Heart right ventricle (tissue), 16 donors: ENCODE data around the gene NEK2. TPM values are rescaled to one million over a fixed set of nuclear protein-coding genes. Genes with fewer than 3 reads are reported as not detected.
"Not testable (repeated sequence)": the region's sequence is repeated elsewhere in the genome, so short reads cannot be mapped to it uniquely, and the experiment has no call there.

ENCODE experiments used
- ATAC-seq, 8 donors: fragments of 200-7000 bp; cut with Tn5 transposase; one replicate each; pipeline ENCODE4 v1.9.1; 2020; ENCODE audit warnings: mild to moderate bottlenecking in 8 of 8, moderate library complexity in 8 of 8, moderate number of reproducible peaks in 1 of 8
- DNase-seq, 2 donors: peaks; one replicate each; pipeline ENCODE4 v3.0.0-alpha.2; 2020
- H3K27ac ChIP-seq, 10 donors: fragments of 200-600 bp; sonication (generic) in 2 of 10; one replicate each; pipeline versions ENCODE4 v1.5.0 to v1.8.0; 2020 to 2022; ENCODE audit warnings: mild to moderate bottlenecking in 3 of 10
- H3K27me3 ChIP-seq, 7 donors: fragments of 200-600 bp; one replicate each; pipeline ENCODE4 v1.8.0; 2021 to 2022; ENCODE audit warnings: mild to moderate bottlenecking in 2 of 7
- H3K36me3 ChIP-seq, 9 donors: fragments of 200-600 bp; sonication (generic) in 1 of 9; one replicate each; pipeline versions ENCODE4 v1.5.0 to v1.8.0; 2020 to 2022; ENCODE audit warnings: mild to moderate bottlenecking in 2 of 9
- H3K4me1 ChIP-seq, 9 donors: fragments of 200-600 bp; sonication (generic) in 1 of 9; one replicate each; pipeline versions ENCODE4 v1.5.0 to v1.8.0; 2020 to 2022; ENCODE audit warnings: mild to moderate bottlenecking in 4 of 9
- H3K4me3 ChIP-seq, 10 donors: fragments of 200-600 bp; sonication (generic) in 2 of 10; one replicate each; pipeline versions ENCODE4 v1.5.0 to v1.8.0; 2020 to 2022; ENCODE audit warnings: mild to moderate bottlenecking in 7 of 10, moderate library complexity in 2 of 10
- H3K9me3 ChIP-seq, 11 donors: fragments of 200-600 bp in 10 of 11; sonication (generic) in 2 of 11; one replicate each; pipeline versions ENCODE4 v1.5.0 to v1.8.0; 2013 to 2022; ENCODE audit warnings: mild to moderate bottlenecking in 2 of 11, control low read depth in 1 of 11, moderate library complexity in 1 of 11
- CTCF ChIP-seq, 9 donors: fragments of 200-600 bp; sonication (generic) in 2 of 9; IDR thresholded peaks; one replicate each; pipeline versions ENCODE4 v1.5.0 to v1.8.0; 2021 to 2022; ENCODE audit warnings: antibody characterized with exemption in 9 of 9, mild to moderate bottlenecking in 5 of 9, moderate library complexity in 1 of 9
- WGBS, 2 donors: extraction: QIAGEN DNeasy Blood & Tissue Kit; methylation state at CpG; one replicate each; pipeline ENCODE4 v1.1.7; 2013; ENCODE audit warnings: inconsistent platforms in 1 of 2; 5-methylcytosine and 5-hydroxymethylcytosine counted together
- intact Hi-C, 10 donors: fragments of 100-400 bp; cut with DNase I; formaldehyde crosslinking; loops; one replicate each; pipeline versions ENCODE4 v1.11.1 to v1.14.2; 2022
- long read RNA-seq, 3 donors: library from polyadenylated mRNA; unstranded; transcript quantifications; one replicate each; pipeline ENCODE4 v2.0.0, GENCODE V29; 2020 to 2021
- polyA plus RNA-seq, 2 donors: library from polyadenylated mRNA; stranded (reverse); fragments of 200-250 nt; gene quantifications; one replicate each; pipeline ENCODE4 v1.2.3, GENCODE V29; 2013
- total RNA-seq, 10 donors: library from RNA; stranded (reverse); fragmentation: NEBNext Ultra II Directional in 3 of 10; extraction: Animal tissue kit (Norgen Biotek cat#: 25700) in 3 of 10; gene quantifications; one replicate each; pipeline versions ENCODE4 v1.2.1 to v1.2.4, GENCODE V29; 2021 to 2023
- donor health status: Arrhythmogenic right ventricular cardiomyopathy.
- donor health status: ischemic (EF 13 %, LVEDD 7.1; RV severe dilation, severe dysfunction).
- donor health status: healthy with polysubstance abuse.
- donor health status: DM: no; HTN: yes; CAD: no.
- donor health status: DM: no; HTN: no; CAD: no.
- donor health status: ischemic (EF 25% LVEDD 6.9; RV normal size, moderate dysfunction).
- donor health status: ischemic (EF 25% LVEDD 5.7; RV mildly dilated, moderate dysfunction).
- donor health status: healthy.
- donor health status: DM: yes; HTN: yes; CAD: no.
- donor health status: Ischemic cardiomyopathy.
- donor health status: ischemic (EF 35%, LVEDD 5.7; RV mildly dilated, moderate dysfunction).
- donor health status: nonischemic (EF 11% LVEDD 7.7; RV severe dilation, severe dysfunction).
- donor health status: DM: yes; HTN: yes; CAD: no.
- donor health status: PGD.
- donor health status: ischemic (EF 29% LVEDD 5.4; RV normal size, mild dysfunction).
- donor health status: nonischemic (EF 23%, LVEDD 6.1; RV moderate dilation, normal function).

Gene NEK2
- total RNA-seq (1 to 10 TPM in 2 of 10 donors, under 1 TPM in 3, not detected in 5; 0.12 to 2.1 (median 0.23) TPM), polyA plus RNA-seq (under 1 TPM in 1 of 2 donors, not detected in 1; 0.04 TPM)
- long read RNA-seq, donor 1: 0 reads
- long read RNA-seq, donor 2: 0 reads
- long read RNA-seq, donor 3: 0 reads

- DNase-seq (peak; percentile 83 to 90), ATAC-seq (peak; percentile 96 to 99 (median 98))
- peak within 1 kb of the TSS; percentile 34 to 71 (median 58) for H3K4me3 ChIP-seq
- 0% methylated on average over 58 of the region's 58 CpGs for WGBS, 2 donors
- H3K4me1 ChIP-seq: peaks cover 0 to 18% (median 8%) of the 10 kb centered on the region in 9 donors
- intact Hi-C loops: loop anchor here in 2 of 10 donors (10.0 kb wide), 2 partner anchors 359 to 779 kb away; partner anchors contain the start of genes DTL (in 1 of the 2) and INTS7 (in 1 of the 2)
- H3K36me3 ChIP-seq: no peaks in the 10 kb centered on the region
- no peaks in the 10 kb centered on the region for H3K9me3 ChIP-seq
- H3K27ac ChIP-seq: peak within 1 kb of the TSS in 1 of 10 donors; percentile 22
- no peaks in the 10 kb centered on the region for H3K27me3 ChIP-seq
- TF ChIP-seq CTCF (IDR thresholded peaks at IDR 0.05): no peak
These were observed at the start of gene NEK2 for GRCh38 chr1:211675230-211676105. TSS of gene NEK2 (minus strand) at chr1:211675621. CDS start at chr1:211675479, 142 bp downstream.

DNA sequence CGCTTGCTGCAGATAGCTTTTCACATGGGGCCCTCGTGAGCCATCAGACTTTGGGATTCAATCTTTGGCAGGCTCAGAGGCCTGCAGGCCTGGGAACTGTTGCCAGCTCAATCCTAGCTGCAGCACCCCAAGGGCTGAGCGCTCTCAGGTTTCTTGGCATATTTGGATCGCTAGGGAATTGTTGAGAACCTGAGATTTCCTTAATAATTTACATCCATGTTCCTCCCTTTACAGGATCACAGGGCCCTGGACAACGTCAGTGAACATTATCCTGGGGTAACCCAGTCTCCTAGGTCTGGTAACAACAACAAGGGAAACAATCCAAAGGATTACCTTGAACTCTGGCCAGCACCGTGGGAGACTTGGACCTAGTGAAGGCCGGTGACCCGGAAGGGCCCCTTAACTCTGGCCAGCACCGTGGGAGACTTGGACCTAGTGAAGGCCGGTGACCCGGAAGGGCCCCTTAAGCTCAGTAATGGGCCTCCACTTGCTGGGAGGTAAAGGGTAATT is 49.3 kb upstream of the NEK2 start:
- H3K36me3 ChIP-seq: no peaks in the 10 kb centered on the region
- H3K9me3 ChIP-seq: no peaks in the 10 kb centered on the region
- H3K27me3 ChIP-seq: no peaks in the 10 kb centered on the region
- TF ChIP-seq CTCF (IDR thresholded peaks at IDR 0.05): no peak
- DNase-seq: no peak
- peak in 4 of 8 donors; percentile 16 to 33 (median 26) for ATAC-seq
- WGBS, 2 donors: 41 to 44% methylated on average over 11 of the region's 11 CpGs
- H3K4me3 ChIP-seq: no peak overlapping the region
- intact Hi-C loops: no loop called here
- no peak overlapping the region for H3K27ac ChIP-seq
- peaks cover 0 to 6% (median 0%) of the 10 kb centered on the region in 9 donors for H3K4me1 ChIP-seq

DNA sequence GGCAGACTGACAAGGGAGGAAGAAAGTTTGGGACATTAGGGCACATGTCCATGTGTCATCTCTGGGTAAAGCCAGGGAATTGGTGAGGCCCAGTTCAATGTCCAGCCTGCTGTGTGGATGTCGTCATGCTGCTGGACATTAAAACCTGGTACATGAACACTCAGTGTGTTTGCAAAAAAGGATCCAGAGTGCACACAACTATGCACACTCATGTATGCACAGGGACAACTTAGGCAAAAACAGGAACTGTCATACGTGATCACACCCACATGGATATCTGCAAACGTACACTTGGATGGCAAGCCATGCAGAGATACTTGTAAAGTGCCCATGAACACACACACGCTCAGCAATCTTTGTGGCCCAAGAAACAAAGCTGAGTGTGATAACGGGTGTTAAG is 47.9 kb upstream of the NEK2 start:
- intact Hi-C loops: no loop called here
- Histone ChIP-seq H3K27me3 (no peaks in the 10 kb centered on the region), H3K36me3 (no peaks in the 10 kb centered on the region), H3K4me3 (no peak overlapping the region), H3K27ac (no peak overlapping the region), H3K9me3 (no peaks in the 10 kb centered on the region), H3K4me1 (peaks cover 0 to 6% (median 0%) of the 10 kb centered on the region in 9 donors)
- no peak for TF ChIP-seq CTCF (IDR thresholded peaks at IDR 0.05)
- DNase-seq (no peak), ATAC-seq (no peak)
- 90 to 92% methylated on average over 5 of the region's 5 CpGs for WGBS, 2 donors

GRCh38 chr1:211722277-211723175 is 47.1 kb upstream of the NEK2 start:
- TF ChIP-seq CTCF (IDR thresholded peaks at IDR 0.05): no peak

GRCh38 chr1:211716555-211716954 is 41.1 kb upstream of the NEK2 start:
- H3K36me3 ChIP-seq, H3K9me3 ChIP-seq, ATAC-seq, intact Hi-C loops, H3K27me3 ChIP-seq, H3K4me3 ChIP-seq, H3K27ac ChIP-seq, DNase-seq: not testable (repeated sequence)
- peaks cover 0 to 13% (median 6%) of the 10 kb centered on the region in 9 donors for H3K4me1 ChIP-seq
- WGBS, 2 donors: 91 to 95% methylated on average over 4 of the region's 4 CpGs

More at GRCh38 chr1:211722277-211723175, 47.1 kb upstream of the NEK2 start:
- Histone ChIP-seq H3K27ac (no peak overlapping the region), H3K27me3 (no peaks in the 10 kb centered on the region), H3K36me3 (no peaks in the 10 kb centered on the region), H3K4me3 (no peak overlapping the region), H3K9me3 (no peaks in the 10 kb centered on the region), H3K4me1 (peaks cover 0 to 6% (median 0%) of the 10 kb centered on the region in 9 donors)
- intact Hi-C loops: no loop called here
- no peak for DNase-seq
- ATAC-seq: no peak
- WGBS, 2 donors: 92 to 94% methylated on average over 6 of the region's 6 CpGs
